Smooth muscle cell (in vitro differentiated cells): ENCODE data around the gene RTN4RL1. TPM values are rescaled to one million over a fixed set of nuclear protein-coding genes. Genes with fewer than 3 reads are reported as not detected.

Experiments used
- DNase-seq: peaks from one replicate; lab custom pipeline; 2025; ENCODE audit not compliant: unreplicated experiment; lab: John Stamatoyannopoulos, UW
- H2AFZ ChIP-seq: fragments of 200-600 bp; sonication (generic); 2 replicates; pipeline ENCODE4 v1.6.0; 2016; ENCODE audit warnings: antibody characterized with exemption, low read depth, mild to moderate bottlenecking
- H3F3A ChIP-seq: fragments of 200-600 bp; sonication (generic); 2 replicates; pipeline ENCODE4 v1.6.0; 2017; ENCODE audit warnings: antibody characterized with exemption, low read depth
- H3K27ac ChIP-seq: fragments of 200-600 bp; sonication (generic); 2 replicates; pipeline ENCODE4 v1.5.1; 2016; ENCODE audit warnings: low read depth, mild to moderate bottlenecking
- H3K27me3 ChIP-seq: fragments of 200-600 bp; sonication (generic); 2 replicates; pipeline ENCODE4 v1.6.1; 2016; ENCODE audit warnings: low read depth, mild to moderate bottlenecking
- H3K36me3 ChIP-seq: fragments of 200-600 bp; sonication (generic); 2 replicates; pipeline ENCODE4 v1.5.1; 2016; ENCODE audit warnings: low read depth
- H3K4me1 ChIP-seq: fragments of 200-600 bp; sonication (generic); 2 replicates; pipeline ENCODE4 v1.5.1; 2016; ENCODE audit warnings: low read depth
- H3K4me2 ChIP-seq: fragments of 200-600 bp; sonication (generic); 2 replicates; pipeline ENCODE4 v1.6.0; 2016; ENCODE audit warnings: mild to moderate bottlenecking
- H3K4me3 ChIP-seq: fragments of 200-600 bp; sonication (generic); 2 replicates; pipeline ENCODE4 v1.5.1; 2016; ENCODE audit warnings: mild to moderate bottlenecking
- H3K79me2 ChIP-seq: fragments of 200-600 bp; sonication (generic); 2 replicates; pipeline ENCODE4 v1.6.0; 2016; ENCODE audit warnings: low read depth, mild to moderate bottlenecking
- H3K9ac ChIP-seq: fragments of 200-600 bp; sonication (generic); 2 replicates; pipeline ENCODE4 v1.6.0; 2016; ENCODE audit warnings: low read depth
- H3K9me3 ChIP-seq: fragments of 200-600 bp; sonication (generic); replicated peaks from 2 replicates; pipeline ENCODE4 v1.5.1; 2016; ENCODE audit warnings: low read depth
- H4K20me1 ChIP-seq: fragments of 200-600 bp; sonication (generic); 2 replicates; pipeline ENCODE4 v1.6.0; 2016; ENCODE audit warnings: low read depth
- WGBS: methylation state at CpG from one replicate; pipeline ENCODE4 v1.1.7; 2016; ENCODE audit warnings: low lambda C conversion rate; 5-methylcytosine and 5-hydroxymethylcytosine counted together
- polyA plus RNA-seq: library from polyadenylated mRNA; unstranded; fragments of >200 nt; fragmentation: Nextera tagmentation; extraction: Ambion mirVana; gene quantifications from 2 replicates; pipeline ENCODE4 v1.2.1, GENCODE V29; 2016
- total RNA-seq: library from RNA; depleted of rRNA; stranded (reverse); fragments of >200 nt; gene quantifications from 2 replicates; pipeline ENCODE4 v1.2.3, GENCODE V29; 2014
- TF ChIP-seq, protein P1 (sequence below): fragments of 200-600 bp; sonication (generic); IDR thresholded peaks from 2 replicates; pipeline ENCODE4 v1.5.1; 2017; ENCODE audit warnings: borderline replicate concordance, mild to moderate bottlenecking, antibody characterized with exemption; ENCODE audit not compliant: insufficient read depth, poor library complexity, severe bottlenecking

The RTN4RL1 gene
- total and polyA plus RNA-seq, 2 experiments from 2014 or later = not detected

DNA sequence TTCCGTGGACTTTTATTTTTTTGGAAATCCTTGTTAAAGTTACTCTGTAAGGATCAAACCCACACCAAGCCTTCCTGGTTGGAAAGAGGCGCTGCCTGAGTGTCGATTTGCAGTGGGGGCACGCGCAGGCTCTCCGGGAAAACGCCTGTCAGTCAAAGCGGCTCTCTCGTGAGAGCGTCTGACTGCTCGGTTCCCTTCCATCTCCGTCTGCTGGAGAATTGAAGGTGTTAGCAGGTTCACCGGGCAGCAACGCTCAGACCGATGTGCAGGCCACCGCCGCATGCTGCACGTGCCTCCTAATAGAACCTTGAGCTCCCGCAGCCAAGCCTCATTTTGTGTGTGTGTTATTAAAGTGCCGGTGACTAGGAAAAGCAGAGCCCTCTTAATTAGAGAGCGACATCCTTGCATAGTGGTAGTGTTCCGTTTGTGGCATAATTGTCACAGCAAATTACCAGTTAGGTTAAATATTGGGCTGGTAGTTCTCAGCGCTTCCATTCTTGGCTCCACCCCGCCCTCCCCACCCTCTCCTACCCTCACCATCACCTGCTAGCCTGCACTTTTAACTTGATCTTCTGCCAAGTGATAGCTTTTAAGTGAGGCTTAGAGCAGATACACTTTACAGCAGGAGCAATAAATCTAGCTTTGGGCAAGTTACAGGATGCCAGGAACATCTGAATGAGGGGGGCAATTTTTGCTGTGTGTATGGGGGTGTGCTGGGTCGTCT is 119.8 kb downstream of the RTN4RL1 start:
- H3K9me3 ChIP-seq = no peaks in the 10 kb centered on the region
- H4K20me1 ChIP-seq = no peaks in the 10 kb centered on the region
- H3K4me1 ChIP-seq = peaks cover 48% of the 10 kb centered on the region
- H3K36me3 ChIP-seq = no peaks in the 10 kb centered on the region
- 58% methylated on average over 25 of the region's 25 CpGs for WGBS
- no peak overlapping the region for H3K4me3 ChIP-seq
- no peak overlapping the region for H3K27ac ChIP-seq
- no peak overlapping the region for H3K4me2 ChIP-seq
- no peak for DNase-seq
- peaks cover 48% of the 10 kb centered on the region for H3K27me3 ChIP-seq
- no peaks in the 10 kb centered on the region for H3K79me2 ChIP-seq
- TF ChIP-seq, protein P1, sequence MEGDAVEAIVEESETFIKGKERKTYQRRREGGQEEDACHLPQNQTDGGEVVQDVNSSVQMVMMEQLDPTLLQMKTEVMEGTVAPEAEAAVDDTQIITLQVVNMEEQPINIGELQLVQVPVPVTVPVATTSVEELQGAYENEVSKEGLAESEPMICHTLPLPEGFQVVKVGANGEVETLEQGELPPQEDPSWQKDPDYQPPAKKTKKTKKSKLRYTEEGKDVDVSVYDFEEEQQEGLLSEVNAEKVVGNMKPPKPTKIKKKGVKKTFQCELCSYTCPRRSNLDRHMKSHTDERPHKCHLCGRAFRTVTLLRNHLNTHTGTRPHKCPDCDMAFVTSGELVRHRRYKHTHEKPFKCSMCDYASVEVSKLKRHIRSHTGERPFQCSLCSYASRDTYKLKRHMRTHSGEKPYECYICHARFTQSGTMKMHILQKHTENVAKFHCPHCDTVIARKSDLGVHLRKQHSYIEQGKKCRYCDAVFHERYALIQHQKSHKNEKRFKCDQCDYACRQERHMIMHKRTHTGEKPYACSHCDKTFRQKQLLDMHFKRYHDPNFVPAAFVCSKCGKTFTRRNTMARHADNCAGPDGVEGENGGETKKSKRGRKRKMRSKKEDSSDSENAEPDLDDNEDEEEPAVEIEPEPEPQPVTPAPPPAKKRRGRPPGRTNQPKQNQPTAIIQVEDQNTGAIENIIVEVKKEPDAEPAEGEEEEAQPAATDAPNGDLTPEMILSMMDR = no peak
- H2AFZ ChIP-seq = no peak overlapping the region
- no peaks in the 10 kb centered on the region for H3F3A ChIP-seq
- no peak overlapping the region for H3K9ac ChIP-seq

DNA sequence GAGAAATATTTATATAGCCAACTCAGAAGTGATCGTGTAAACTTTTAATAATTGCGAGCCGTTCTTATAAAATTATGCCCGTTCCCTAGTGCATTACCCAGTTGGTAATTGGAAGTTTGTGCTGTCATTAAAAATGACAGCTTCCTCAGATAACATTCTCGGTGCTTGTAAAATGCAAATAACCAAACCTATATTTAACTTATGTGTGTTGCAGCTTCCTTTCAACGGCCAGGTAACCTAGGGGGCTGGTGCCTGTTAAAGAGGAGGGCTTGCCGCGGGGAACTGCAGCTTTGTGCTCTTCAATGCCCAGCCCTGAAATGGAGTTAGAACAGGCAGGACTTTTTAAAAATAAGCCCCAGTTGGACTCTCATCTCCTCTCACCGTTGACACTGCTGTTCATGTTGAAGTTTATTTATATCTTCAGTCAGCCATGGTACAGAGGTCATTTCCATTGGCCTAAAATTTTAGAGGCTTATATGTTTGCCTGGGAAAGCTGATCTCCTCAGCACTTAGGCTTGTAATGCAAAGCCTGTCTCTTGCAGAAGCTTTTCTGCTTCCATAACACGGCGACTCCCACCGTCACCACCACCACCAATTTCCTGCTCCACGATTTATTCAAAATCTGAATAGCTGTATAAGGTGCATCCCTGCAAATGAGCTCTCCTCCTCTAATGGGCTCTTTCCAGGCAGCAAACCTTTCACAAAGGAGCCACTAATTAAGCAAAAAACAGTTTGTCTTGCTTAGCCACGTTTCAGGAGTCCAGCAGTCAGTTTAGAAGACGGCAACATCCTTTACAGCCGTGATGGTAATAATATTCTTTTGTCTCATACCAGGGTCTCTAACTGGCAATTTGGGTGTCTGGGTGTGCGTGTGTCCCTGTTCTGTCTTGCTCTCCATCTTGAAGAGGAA is 120.6 kb downstream of the RTN4RL1 start:
- Histone ChIP-seq H3K36me3 (no peaks in the 10 kb centered on the region), H3K27me3 (peaks cover 40% of the 10 kb centered on the region), H3K9ac (no peak overlapping the region), H3F3A (no peaks in the 10 kb centered on the region), H3K9me3 (no peaks in the 10 kb centered on the region), H3K4me3 (no peak overlapping the region), H3K27ac (no peak overlapping the region), H2AFZ (no peak overlapping the region), H3K79me2 (no peaks in the 10 kb centered on the region), H3K4me1 (peaks cover 41% of the 10 kb centered on the region), H3K4me2 (no peak overlapping the region), H4K20me1 (no peaks in the 10 kb centered on the region)
- TF ChIP-seq, protein P1 = no peak
- no peak for DNase-seq
- 75% methylated on average over 17 of the region's 17 CpGs for WGBS

DNA sequence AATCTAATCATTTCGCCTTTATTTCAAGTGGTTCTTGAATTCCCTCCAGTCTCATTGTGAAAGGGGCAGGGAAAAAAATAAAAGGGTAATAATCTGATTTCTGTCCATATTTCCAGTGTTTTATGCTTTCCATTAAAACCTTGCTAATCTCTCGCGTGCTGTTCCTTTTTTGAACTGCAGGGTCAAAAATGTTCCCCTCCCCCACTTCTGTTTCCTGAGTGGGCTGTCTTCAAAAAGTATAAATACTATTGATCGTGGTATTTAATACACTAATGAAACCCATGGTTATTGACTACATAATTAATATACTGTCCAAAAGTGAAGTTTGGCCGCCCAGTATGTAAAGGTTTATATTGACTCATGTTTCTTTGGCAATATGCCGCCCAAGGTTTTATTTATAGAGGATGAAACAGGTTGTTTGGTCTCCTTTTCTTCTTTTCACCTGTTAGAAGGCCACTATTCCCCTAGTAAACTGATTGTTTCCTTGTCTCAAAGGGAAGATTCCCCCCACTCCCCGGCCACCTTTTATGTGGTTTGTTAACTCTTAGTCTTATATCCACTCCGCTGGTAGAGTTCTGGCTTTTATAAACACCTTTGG is 125.6 kb downstream of the RTN4RL1 start:
- Histone ChIP-seq H3K4me1 (peaks cover 4% of the 10 kb centered on the region), H3K36me3 (peaks cover 4% of the 10 kb centered on the region), H3K4me3 (no peak overlapping the region), H2AFZ (no peak overlapping the region), H3K4me2 (no peak overlapping the region), H3K79me2 (no peaks in the 10 kb centered on the region), H4K20me1 (no peaks in the 10 kb centered on the region), H3K9ac (no peak overlapping the region), H3K9me3 (no peaks in the 10 kb centered on the region), H3F3A (no peaks in the 10 kb centered on the region), H3K27ac (no peak overlapping the region), H3K27me3 (peaks cover 8% of the 10 kb centered on the region)
- WGBS = 95% methylated on average over 8 of the region's 8 CpGs
- no peak for DNase-seq
- TF ChIP-seq, protein P1 = peak; percentile 29
